Tibial nerve (tissue), 4 donors: ENCODE data around the gene GPR4.

Source experiments
- CTCF ChIP-seq, 5 experiments: fragments of 200-600 bp in 3 of 5; fragments of 450-650 bp in 2 of 5; sonication (generic) in 3 of 5; IDR thresholded peaks; one replicate each; pipeline ENCODE4 v1.5.1; 2016 to 2019; ENCODE audit warnings: antibody characterized with exemption in 5 of 5, mild to moderate bottlenecking in 3 of 5, moderate library complexity in 2 of 5
- EP300 ChIP-seq, 2 donors: sonication (generic); formaldehyde crosslinking; IDR thresholded peaks; one replicate each; pipeline ENCODE4 v1.6.1; 2017; ENCODE audit warnings: antibody characterized with exemption in 2 of 2, mild to moderate bottlenecking in 1 of 2
- POLR2A ChIP-seq, 2 donors: fragments of 450-650 bp; IDR thresholded peaks; one replicate each; pipeline ENCODE4 v1.6.1; 2017; ENCODE audit warnings: antibody characterized with exemption in 2 of 2, mild to moderate bottlenecking in 2 of 2, moderate library complexity in 2 of 2

- TF ChIP-seq EP300 (IDR thresholded peaks at IDR 0.05) (no peak), POLR2A (IDR thresholded peaks at IDR 0.05) (no peak), CTCF (IDR thresholded peaks at IDR 0.05) (no peak)
Observed at GRCh38 chr19:45621976-45622503, 20.0 kb upstream of the GPR4 start.
